ENCODE data around the gene PGM1. TPM values are rescaled to one million over a fixed set of nuclear protein-coding genes. Genes with fewer than 3 reads are reported as not detected.

Gene PGM1
- polyA plus RNA-seq, 1 of the 3 experiments (the other 2 are of a cell fraction): 20.7 TPM

GRCh38 chr1:63601463-63601862, 8.3 kb downstream of the PGM1 start:
- Histone ChIP-seq H3K9me2 (no peaks in the 10 kb centered on the region), H3K4me3 (ENCODE audit: low read depth in 2 of 2, low read length in 1 of 2) (no peak overlapping the region), H3F3A (replicated peaks; ENCODE audit: insufficient read depth) (no peaks in the 10 kb centered on the region), H2AFZ (ENCODE audit: low read depth) (no peak overlapping the region), H3K36me3 (replicated peaks in 1 of 2; ENCODE audit: control insufficient read depth in 1 of 2, insufficient read depth in 2 of 2, low read length in 1 of 2) (peaks cover 0 to 5% of the 10 kb centered on the region in 2 experiments), H3K4me1 (ENCODE audit: control insufficient read depth in 1 of 2, insufficient read depth in 2 of 2, low read depth in 1 of 2, low read length in 1 of 2) (peaks cover 0 to 7% of the 10 kb centered on the region in 2 experiments; a peak in 1 of 4 replicates), H3K9ac (no peak overlapping the region), H3K27me3 (ENCODE audit: insufficient read depth) (no peaks in the 10 kb centered on the region), H3K79me2 (ENCODE audit: insufficient read depth) (peaks cover 24% of the 10 kb centered on the region; the same call in 1 of the 2 replicates), H3K27ac (ENCODE audit: low read depth in 2 of 2, low read length in 1 of 2) (no peak overlapping the region), H3K9me3 (no peaks in the 10 kb centered on the region), H3K4me2 (no peak overlapping the region), H4K20me1 (ENCODE audit: insufficient read depth) (peaks cover 3% of the 10 kb centered on the region; the same call in 1 of the 2 replicates)
- CTCF ChIA-PET: no interaction called here
- no peak for DNase-seq
- 91% methylated on average over 4 of the region's 4 CpGs for WGBS (ENCODE audit: low lambda C conversion rate)
- POLR2A ChIA-PET: no interaction called here
- TF ChIP-seq MXI1 (IDR thresholded peaks at IDR 0.05; ENCODE audit: low read depth, low read length) (no peak), IRF3 (IDR thresholded peaks at IDR 0.05; ENCODE audit: low read depth, low read length) (no peak), POLR2AphosphoS5 (IDR thresholded peaks at IDR 0.05; ENCODE audit: low read depth, low read length) (no peak)

GRCh38 chr1:63601912-63602311, 8.7 kb downstream of the PGM1 start:
- no peak for DNase-seq
- CTCF ChIA-PET: no interaction called here

GRCh38 chr1:63602629-63603028, 9.4 kb downstream of the PGM1 start:
- no peaks in the 10 kb centered on the region for H3K9me2 ChIP-seq
- ChIA-PET POLR2A (no interaction called here), CTCF (no interaction called here)
- H3K9ac ChIP-seq: no peak overlapping the region
- peaks cover 13% of the 10 kb centered on the region; the same call in 1 of the 2 replicates for H3K79me2 ChIP-seq (ENCODE audit: insufficient read depth)
- H3K4me1 ChIP-seq (ENCODE audit: control insufficient read depth in 1 of 2, insufficient read depth in 2 of 2, low read depth in 1 of 2, low read length in 1 of 2): peaks cover 0 to 7% of the 10 kb centered on the region in 2 experiments; a peak in 1 of 4 replicates
- no peaks in the 10 kb centered on the region for H3K27me3 ChIP-seq (ENCODE audit: insufficient read depth)
- no peak for DNase-seq
- H3K36me3 ChIP-seq (replicated peaks in 1 of 2; ENCODE audit: control insufficient read depth in 1 of 2, insufficient read depth in 2 of 2, low read length in 1 of 2): peaks cover 0 to 5% of the 10 kb centered on the region in 2 experiments
- TF ChIP-seq IRF3 (IDR thresholded peaks at IDR 0.05; ENCODE audit: low read depth, low read length) (no peak), FOSL2 (IDR thresholded peaks at IDR 0.05; ENCODE audit: borderline replicate concordance, low read depth) (no peak), JUND (IDR thresholded peaks at IDR 0.05) (no peak), USF2 (IDR thresholded peaks at IDR 0.05; ENCODE audit: borderline replicate concordance, low read depth, low read length) (no peak)
- WGBS (ENCODE audit: low lambda C conversion rate): 86% methylated on average over 5 of the region's 5 CpGs
- H4K20me1 ChIP-seq (ENCODE audit: insufficient read depth): peaks cover 3% of the 10 kb centered on the region; the same call in 1 of the 2 replicates
- H3K4me2 ChIP-seq: no peak overlapping the region
- H3F3A ChIP-seq (replicated peaks; ENCODE audit: insufficient read depth): no peaks in the 10 kb centered on the region
- no peaks in the 10 kb centered on the region for H3K9me3 ChIP-seq
- no peak overlapping the region for H3K4me3 ChIP-seq (ENCODE audit: low read depth in 2 of 2, low read length in 1 of 2)
- no peak overlapping the region for H3K27ac ChIP-seq (ENCODE audit: low read depth in 2 of 2, low read length in 1 of 2)
- no peak overlapping the region for H2AFZ ChIP-seq (ENCODE audit: low read depth)

More at GRCh38 chr1:63601912-63602311, 8.7 kb downstream of the PGM1 start:
- TF ChIP-seq NFIC (IDR thresholded peaks at IDR 0.05; ENCODE audit: borderline replicate concordance) (no peak), MXI1 (IDR thresholded peaks at IDR 0.05; ENCODE audit: low read depth, low read length) (no peak), RAD21 (IDR thresholded peaks at IDR 0.05; ENCODE audit: low read length) (no peak)
- Histone ChIP-seq H3K36me3 (replicated peaks in 1 of 2; ENCODE audit: control insufficient read depth in 1 of 2, insufficient read depth in 2 of 2, low read length in 1 of 2) (peaks cover 0 to 5% of the 10 kb centered on the region in 2 experiments), H3K9me3 (no peaks in the 10 kb centered on the region), H3K4me3 (ENCODE audit: low read depth in 2 of 2, low read length in 1 of 2) (no peak overlapping the region), H3K9me2 (no peaks in the 10 kb centered on the region), H3F3A (replicated peaks; ENCODE audit: insufficient read depth) (no peaks in the 10 kb centered on the region), H2AFZ (ENCODE audit: low read depth) (no peak overlapping the region), H3K9ac (no peak overlapping the region), H3K4me1 (ENCODE audit: control insufficient read depth in 1 of 2, insufficient read depth in 2 of 2, low read depth in 1 of 2, low read length in 1 of 2) (peaks cover 0 to 7% of the 10 kb centered on the region in 2 experiments; a peak in 1 of 4 replicates), H3K27me3 (ENCODE audit: insufficient read depth) (no peaks in the 10 kb centered on the region), H3K79me2 (ENCODE audit: insufficient read depth) (peaks cover 20% of the 10 kb centered on the region; the same call in 1 of the 2 replicates), H4K20me1 (ENCODE audit: insufficient read depth) (peaks cover 3% of the 10 kb centered on the region; the same call in 1 of the 2 replicates), H3K4me2 (no peak overlapping the region), H3K27ac (ENCODE audit: low read depth in 2 of 2, low read length in 1 of 2) (no peak overlapping the region)
- 100% methylated on average over 1 of the region's 1 CpG for WGBS (ENCODE audit: low lambda C conversion rate)
- POLR2A ChIA-PET: no interaction called here
